Forelimb muscle (tissue), 1 donor: ENCODE results near the gene CDK16. TPM values are rescaled to one million over a fixed set of nuclear protein-coding genes. Genes with fewer than 3 reads are reported as not detected.

Experiments
- DNase-seq: peaks from one replicate; pipeline ENCODE4 v3.0.0-alpha.2; 2013; ENCODE audit warnings: low read depth
- polyA plus RNA-seq: library from polyadenylated mRNA; unstranded; fragments of 120-200 nt; gene quantifications from one replicate; pipeline ENCODE4 v1.2.1, GENCODE V29; 2013; ENCODE audit not compliant: insufficient read length

Gene CDK16
- polyA plus RNA-seq, 1 donor = 111 TPM

GRCh38 chrX:47209508-47210238 is 8.8 kb upstream of the CDK16 start:
- DNase-seq = no peak

GRCh38 chrX:47210661-47211425 is 7.6 kb upstream of the CDK16 start:
- DNase-seq = no peak

GRCh38 chrX:47212381-47213293 is 5.8 kb upstream of the CDK16 start:
- no peak for DNase-seq

GRCh38 chrX:47214435-47215077 is 3.9 kb upstream of the CDK16 start:
- DNase-seq = no peak

GRCh38 chrX:47215291-47215900 is 3.1 kb upstream of the CDK16 start:
- DNase-seq = no peak

- no peak for DNase-seq
Measured at GRCh38 chrX:47216393-47216925, 2.0 kb upstream of the CDK16 start.

GRCh38 chrX:47217121-47217851 is 1.2 kb upstream of the CDK16 start:
- no peak for DNase-seq

GRCh38 chrX:47217852-47218279 is 615 bp upstream of the CDK16 start:
- DNase-seq = peak; percentile 97

GRCh38 chrX:47218920-47219815 is 687 bp downstream of the CDK16 start:
- no peak for DNase-seq

- DNase-seq = no peak
Measured at GRCh38 chrX:47221756-47222155, 3.3 kb downstream of the CDK16 start.

GRCh38 chrX:47222751-47223350 is 4.4 kb downstream of the CDK16 start:
- no peak for DNase-seq

GRCh38 chrX:47223476-47224250 is 5.2 kb downstream of the CDK16 start:
- DNase-seq = no peak

- no peak for DNase-seq
Measured at GRCh38 chrX:47224266-47224895, 5.9 kb downstream of the CDK16 start.

- no peak for DNase-seq
Measured at GRCh38 chrX:47224896-47225290, 6.4 kb downstream of the CDK16 start.

- no peak for DNase-seq
Measured at GRCh38 chrX:47226071-47226470, 7.6 kb downstream of the CDK16 start.

- DNase-seq = no peak
Measured at GRCh38 chrX:47226531-47227333, 8.3 kb downstream of the CDK16 start.

GRCh38 chrX:47227334-47227583 is 8.8 kb downstream of the CDK16 start:
- no peak for DNase-seq
